ENCODE measurements around the gene CLIC3. TPM values are rescaled to one million over a fixed set of nuclear protein-coding genes. Genes with fewer than 3 reads are reported as not detected.
A peak's percentile ranks its signal among the peaks of the same experiment; 100 is the strongest.

CLIC3 gene
- total RNA-seq, 1 donor = 2.5 TPM

- Histone ChIP-seq H3K79me2 (ENCODE audit: insufficient read depth, low read length) (no peaks in the 10 kb centered on the region), H3K4me1 (ENCODE audit: insufficient read depth, low read length) (peaks cover 15% of the 10 kb centered on the region), H3K27ac (ENCODE audit: low read depth, low read length) (no peak overlapping the region), H3K4me3 (ENCODE audit: insufficient read depth, low read length) (no peak overlapping the region), H3K27me3 (ENCODE audit: insufficient read depth, low read length) (no peaks in the 10 kb centered on the region), H3K9me3 (ENCODE audit: low read depth, low read length) (no peaks in the 10 kb centered on the region), H4K20me1 (ENCODE audit: insufficient read depth, low read length) (peaks cover 10% of the 10 kb centered on the region), H2AFZ (ENCODE audit: low read length) (no peak overlapping the region), H3K4me2 (ENCODE audit: insufficient read depth, low read length) (no peak overlapping the region), H3K36me3 (ENCODE audit: insufficient read depth, low read length) (no peaks in the 10 kb centered on the region)
- no peak for TF ChIP-seq CTCF (IDR thresholded peaks at IDR 0.05; ENCODE audit: extremely low read depth, low read depth, low read length)
- no peak for DNase-seq (ENCODE audit: insufficient read length, low spot score, missing footprints)
Measured at GRCh38 chr9:137030006-137030405, 33.6 kb upstream of the CLIC3 start.

- no peaks in the 10 kb centered on the region for H3K79me2 ChIP-seq (ENCODE audit: insufficient read depth, low read length)
- DNase-seq (ENCODE audit: insufficient read length, low spot score, missing footprints) = peak; percentile 99
- H3K9me3 ChIP-seq (ENCODE audit: low read depth, low read length) = no peaks in the 10 kb centered on the region
- H3K4me3 ChIP-seq (ENCODE audit: insufficient read depth, low read length) = peak overlapping the region; percentile 71
- H3K4me1 ChIP-seq (ENCODE audit: insufficient read depth, low read length) = peaks cover 15% of the 10 kb centered on the region
- no peak overlapping the region for H3K27ac ChIP-seq (ENCODE audit: low read depth, low read length)
- no peaks in the 10 kb centered on the region for H3K36me3 ChIP-seq (ENCODE audit: insufficient read depth, low read length)
- TF ChIP-seq CTCF (IDR thresholded peaks at IDR 0.05; ENCODE audit: extremely low read depth, low read depth, low read length) = peak; percentile 87
- H3K27me3 ChIP-seq (ENCODE audit: insufficient read depth, low read length) = no peaks in the 10 kb centered on the region
- peak overlapping the region; percentile 90 for H3K4me2 ChIP-seq (ENCODE audit: insufficient read depth, low read length)
- H2AFZ ChIP-seq (ENCODE audit: low read length) = no peak overlapping the region
- peaks cover 10% of the 10 kb centered on the region for H4K20me1 ChIP-seq (ENCODE audit: insufficient read depth, low read length)
Measured at GRCh38 chr9:137029058-137029936, 32.9 kb upstream of the CLIC3 start.

- peaks cover 10% of the 10 kb centered on the region for H4K20me1 ChIP-seq (ENCODE audit: insufficient read depth, low read length)
- H3K79me2 ChIP-seq (ENCODE audit: insufficient read depth, low read length) = no peaks in the 10 kb centered on the region
- peak; percentile 98 for DNase-seq (ENCODE audit: insufficient read length, low spot score, missing footprints)
- H3K27me3 ChIP-seq (ENCODE audit: insufficient read depth, low read length) = no peaks in the 10 kb centered on the region
- H3K4me1 ChIP-seq (ENCODE audit: insufficient read depth, low read length) = peaks cover 15% of the 10 kb centered on the region
- no peaks in the 10 kb centered on the region for H3K36me3 ChIP-seq (ENCODE audit: insufficient read depth, low read length)
- no peak overlapping the region for H3K27ac ChIP-seq (ENCODE audit: low read depth, low read length)
- TF ChIP-seq CTCF (IDR thresholded peaks at IDR 0.05; ENCODE audit: extremely low read depth, low read depth, low read length) = no peak
- peak overlapping the region; percentile 59 for H2AFZ ChIP-seq (ENCODE audit: low read length)
- H3K4me3 ChIP-seq (ENCODE audit: insufficient read depth, low read length) = peak overlapping the region; percentile 71
- no peaks in the 10 kb centered on the region for H3K9me3 ChIP-seq (ENCODE audit: low read depth, low read length)
- H3K4me2 ChIP-seq (ENCODE audit: insufficient read depth, low read length) = peak overlapping the region; percentile 90
Measured at GRCh38 chr9:137028263-137029057, 32.1 kb upstream of the CLIC3 start.
